ENCODE results near the gene PRRT3. TPM values are rescaled to one million over a fixed set of nuclear protein-coding genes. Genes with fewer than 3 reads are reported as not detected.

The PRRT3 gene
- total and polyA plus RNA-seq, 2 donors (not counting 3 experiments of a cell fraction or from before 2014, with no cell fraction given), result 1.5 TPM

GRCh38 chr3:9957214-9957613 is 5.0 kb upstream of the PRRT3 start:
- H3K4me3 ChIP-seq (replicated peaks in 1 of 3; ENCODE audit: insufficient read depth in 1 of 3, low read depth in 1 of 3, low read length in 3 of 3), result no peak overlapping the region
- no peaks in the 10 kb centered on the region for H4K20me1 ChIP-seq (replicated peaks; ENCODE audit: control insufficient read depth, extremely low read depth, insufficient read depth, low read length)
- FAIRE-seq (peak; percentile 64), DNase-seq (ENCODE audit: low read depth, low spot score) (peak; percentile 23)
- intact Hi-C loops (cut with micrococcal nuclease), result no loop called here
- no peaks in the 10 kb centered on the region for H3K36me3 ChIP-seq (ENCODE audit: control insufficient read depth in 2 of 2, extremely low read depth in 1 of 2, insufficient read depth in 2 of 2, low read length in 2 of 2)
- TF ChIP-seq FOS (IDR thresholded peaks at IDR 0.05; ENCODE audit: borderline replicate concordance, insufficient read depth, low read length), result no peak
- TF ChIP-seq POLR2A (IDR thresholded peaks at IDR 0.05; ENCODE audit: low read depth, low read length), result no peak
- no peak for TF ChIP-seq MYC (IDR thresholded peaks at IDR 0.05; ENCODE audit: low read depth, low read length)
- peak in 1 of 2 donors; percentile 6 for TF ChIP-seq CTCF (IDR thresholded peaks at IDR 0.05; ENCODE audit: extremely low read depth in 1 of 2, insufficient read depth in 1 of 2, low read depth in 1 of 2, low read length in 2 of 2)
- TF ChIP-seq EZH2 (IDR thresholded peaks at IDR 0.05; ENCODE audit: borderline replicate concordance, low read depth, low read length, severe bottlenecking), result no peak
- no TSS peak for BruUV-seq (replicated peaks)
- no peaks in the 10 kb centered on the region for H3K79me2 ChIP-seq (ENCODE audit: control insufficient read depth, insufficient read depth, low read length)
- POLR2A ChIA-PET, result no interaction called here
- H3K4me2 ChIP-seq (ENCODE audit: insufficient read depth, low read length), result no peak overlapping the region
- H2AFZ ChIP-seq (ENCODE audit: low read depth, low read length), result no peak overlapping the region
- H3K27me3 ChIP-seq (ENCODE audit: control insufficient read depth in 2 of 2, insufficient read depth in 2 of 2, low read length in 2 of 2), result no peaks in the 10 kb centered on the region
- no peaks in the 10 kb centered on the region for H3K9me3 ChIP-seq (replicated peaks; ENCODE audit: control insufficient read depth, insufficient read depth, low read length)
- no peak overlapping the region for H3K27ac ChIP-seq (ENCODE audit: insufficient read depth, low read depth, low read length)
- H3K9me1 ChIP-seq (replicated peaks; ENCODE audit: control insufficient read depth, extremely low read depth, insufficient read depth, low read length), result no peaks in the 10 kb centered on the region
- CTCF ChIA-PET, result no interaction called here
- no peaks in the 10 kb centered on the region for H3K4me1 ChIP-seq (ENCODE audit: control insufficient read depth, extremely low read depth, insufficient read depth, low read length)
- H3K9ac ChIP-seq (replicated peaks; ENCODE audit: extremely low read depth, insufficient read depth, low read length), result no peak overlapping the region
- dilution Hi-C loops (cut with MboI; ENCODE audit: extremely low pct_ligation_motif_present, low sequenced_read_pairs), result no loop called here

- no peaks in the 10 kb centered on the region for H3K9me3 ChIP-seq (replicated peaks; ENCODE audit: control insufficient read depth, insufficient read depth, low read length)
Observed at GRCh38 chr3:9955611-9956352, 3.6 kb upstream of the PRRT3 start.

More at GRCh38 chr3:9955611-9956352, 3.6 kb upstream of the PRRT3 start:
- Histone ChIP-seq H3K9ac (replicated peaks; ENCODE audit: extremely low read depth, insufficient read depth, low read length) (no peak overlapping the region), H3K4me1 (ENCODE audit: control insufficient read depth, extremely low read depth, insufficient read depth, low read length) (peaks cover 4% of the 10 kb centered on the region), H4K20me1 (replicated peaks; ENCODE audit: control insufficient read depth, extremely low read depth, insufficient read depth, low read length) (no peaks in the 10 kb centered on the region), H3K9me1 (replicated peaks; ENCODE audit: control insufficient read depth, extremely low read depth, insufficient read depth, low read length) (no peaks in the 10 kb centered on the region), H2AFZ (ENCODE audit: low read depth, low read length) (no peak overlapping the region), H3K27ac (ENCODE audit: insufficient read depth, low read depth, low read length) (no peak overlapping the region), H3K4me3 (replicated peaks in 1 of 3; ENCODE audit: insufficient read depth in 1 of 3, low read depth in 1 of 3, low read length in 3 of 3) (no peak overlapping the region), H3K36me3 (ENCODE audit: control insufficient read depth in 2 of 2, extremely low read depth in 1 of 2, insufficient read depth in 2 of 2, low read length in 2 of 2) (no peaks in the 10 kb centered on the region), H3K79me2 (ENCODE audit: control insufficient read depth, insufficient read depth, low read length) (no peaks in the 10 kb centered on the region), H3K27me3 (ENCODE audit: control insufficient read depth in 2 of 2, insufficient read depth in 2 of 2, low read length in 2 of 2) (no peaks in the 10 kb centered on the region), H3K4me2 (ENCODE audit: insufficient read depth, low read length) (no peak overlapping the region)
- dilution Hi-C loops (cut with MboI; ENCODE audit: extremely low pct_ligation_motif_present, low sequenced_read_pairs), result no loop called here
- no peak for FAIRE-seq
- no peak for TF ChIP-seq MAX (IDR thresholded peaks at IDR 0.05; ENCODE audit: insufficient read depth, insufficient read length)
- no peak for TF ChIP-seq GATA2 (IDR thresholded peaks at IDR 0.05; ENCODE audit: insufficient read depth, insufficient read length, low read depth, low read length)
- TF ChIP-seq JUN (IDR thresholded peaks at IDR 0.05; ENCODE audit: borderline replicate concordance, insufficient read depth, insufficient read length, low read depth), result no peak
- no peak for TF ChIP-seq FOS (IDR thresholded peaks at IDR 0.05; ENCODE audit: borderline replicate concordance, insufficient read depth, low read length)
- TF ChIP-seq POLR2AphosphoS5 (IDR thresholded peaks at IDR 0.05; ENCODE audit: insufficient read depth, low read depth, low read length), result no peak
- no peak for TF ChIP-seq CTCF (IDR thresholded peaks at IDR 0.05; ENCODE audit: extremely low read depth in 1 of 2, insufficient read depth in 1 of 2, low read depth in 1 of 2, low read length in 2 of 2)
- TF ChIP-seq MYC (IDR thresholded peaks at IDR 0.05; ENCODE audit: low read depth, low read length), result no peak
- no peak for TF ChIP-seq POLR2A (IDR thresholded peaks at IDR 0.05; ENCODE audit: low read depth, low read length)
- TF ChIP-seq EZH2 (IDR thresholded peaks at IDR 0.05; ENCODE audit: borderline replicate concordance, low read depth, low read length, severe bottlenecking), result no peak
- POLR2A ChIA-PET, result no interaction called here
- intact Hi-C loops (cut with micrococcal nuclease), result no loop called here
- BruUV-seq (replicated peaks), result no TSS peak
- CTCF ChIA-PET, result interaction anchor here (1.3 kb wide), 1 partner anchor 10 kb away, joined by 3 read pairs; no protein-coding TSS in a partner anchor
- no peak for DNase-seq (ENCODE audit: low read depth, low spot score)
